Smooth muscle cell (in vitro differentiated cells): ENCODE measurements around the gene LRRC39. TPM values are rescaled to one million over a fixed set of nuclear protein-coding genes. Genes with fewer than 3 reads are reported as not detected.
"Not testable (repeated sequence)": the region's sequence is repeated elsewhere in the genome, so short reads cannot be mapped to it uniquely, and the experiment has no call there.

Experiments used
- DNase-seq: peaks from one replicate; lab custom pipeline; 2025; ENCODE audit not compliant: unreplicated experiment; lab: John Stamatoyannopoulos, UW
- H2AFZ ChIP-seq: fragments of 200-600 bp; sonication (generic); 2 replicates; pipeline ENCODE4 v1.6.0; 2016; ENCODE audit warnings: antibody characterized with exemption, low read depth, mild to moderate bottlenecking
- H3F3A ChIP-seq: fragments of 200-600 bp; sonication (generic); 2 replicates; pipeline ENCODE4 v1.6.0; 2017; ENCODE audit warnings: antibody characterized with exemption, low read depth
- H3K27ac ChIP-seq: fragments of 200-600 bp; sonication (generic); 2 replicates; pipeline ENCODE4 v1.5.1; 2016; ENCODE audit warnings: low read depth, mild to moderate bottlenecking
- H3K27me3 ChIP-seq: fragments of 200-600 bp; sonication (generic); 2 replicates; pipeline ENCODE4 v1.6.1; 2016; ENCODE audit warnings: low read depth, mild to moderate bottlenecking
- H3K36me3 ChIP-seq: fragments of 200-600 bp; sonication (generic); 2 replicates; pipeline ENCODE4 v1.5.1; 2016; ENCODE audit warnings: low read depth
- H3K4me1 ChIP-seq: fragments of 200-600 bp; sonication (generic); 2 replicates; pipeline ENCODE4 v1.5.1; 2016; ENCODE audit warnings: low read depth
- H3K4me2 ChIP-seq: fragments of 200-600 bp; sonication (generic); 2 replicates; pipeline ENCODE4 v1.6.0; 2016; ENCODE audit warnings: mild to moderate bottlenecking
- H3K4me3 ChIP-seq: fragments of 200-600 bp; sonication (generic); 2 replicates; pipeline ENCODE4 v1.5.1; 2016; ENCODE audit warnings: mild to moderate bottlenecking
- H3K79me2 ChIP-seq: fragments of 200-600 bp; sonication (generic); 2 replicates; pipeline ENCODE4 v1.6.0; 2016; ENCODE audit warnings: low read depth, mild to moderate bottlenecking
- H3K9ac ChIP-seq: fragments of 200-600 bp; sonication (generic); 2 replicates; pipeline ENCODE4 v1.6.0; 2016; ENCODE audit warnings: low read depth
- H3K9me3 ChIP-seq: fragments of 200-600 bp; sonication (generic); replicated peaks from 2 replicates; pipeline ENCODE4 v1.5.1; 2016; ENCODE audit warnings: low read depth
- H4K20me1 ChIP-seq: fragments of 200-600 bp; sonication (generic); 2 replicates; pipeline ENCODE4 v1.6.0; 2016; ENCODE audit warnings: low read depth
- WGBS: methylation state at CpG from one replicate; pipeline ENCODE4 v1.1.7; 2016; ENCODE audit warnings: low lambda C conversion rate; 5-methylcytosine and 5-hydroxymethylcytosine counted together
- polyA plus RNA-seq: library from polyadenylated mRNA; unstranded; fragments of >200 nt; fragmentation: Nextera tagmentation; extraction: Ambion mirVana; gene quantifications from 2 replicates; pipeline ENCODE4 v1.2.1, GENCODE V29; 2016
- total RNA-seq: library from RNA; depleted of rRNA; stranded (reverse); fragments of >200 nt; gene quantifications from 2 replicates; pipeline ENCODE4 v1.2.3, GENCODE V29; 2014
- TF ChIP-seq, protein P1 (sequence below): fragments of 200-600 bp; sonication (generic); IDR thresholded peaks from 2 replicates; pipeline ENCODE4 v1.5.1; 2017; ENCODE audit warnings: borderline replicate concordance, mild to moderate bottlenecking, antibody characterized with exemption; ENCODE audit not compliant: insufficient read depth, poor library complexity, severe bottlenecking

Gene LRRC39
- total and polyA plus RNA-seq, 2 experiments from 2014 or later = 0.13 TPM; not detected in 1

- H3K9ac ChIP-seq, H4K20me1 ChIP-seq, H3K27me3 ChIP-seq, DNase-seq, H3K79me2 ChIP-seq, H3K9me3 ChIP-seq, H3K4me3 ChIP-seq, H3K27ac ChIP-seq, H3K4me2 ChIP-seq, H2AFZ ChIP-seq, H3K4me1 ChIP-seq, H3F3A ChIP-seq: not testable (repeated sequence)
- H3K36me3 ChIP-seq = peaks cover 15% of the 10 kb centered on the region
- whole genome bisulfite sequencing = 71% methylated on average over 2 of the region's 2 CpGs
Observed at GRCh38 chr1:100202703-100203102, 24.6 kb upstream of the LRRC39 start.

GRCh38 chr1:100200060-100200459, 22.0 kb upstream of the LRRC39 start:
- not testable (repeated sequence) for H3K27me3 ChIP-seq, H3K4me1 ChIP-seq, H3K27ac ChIP-seq

DNA sequence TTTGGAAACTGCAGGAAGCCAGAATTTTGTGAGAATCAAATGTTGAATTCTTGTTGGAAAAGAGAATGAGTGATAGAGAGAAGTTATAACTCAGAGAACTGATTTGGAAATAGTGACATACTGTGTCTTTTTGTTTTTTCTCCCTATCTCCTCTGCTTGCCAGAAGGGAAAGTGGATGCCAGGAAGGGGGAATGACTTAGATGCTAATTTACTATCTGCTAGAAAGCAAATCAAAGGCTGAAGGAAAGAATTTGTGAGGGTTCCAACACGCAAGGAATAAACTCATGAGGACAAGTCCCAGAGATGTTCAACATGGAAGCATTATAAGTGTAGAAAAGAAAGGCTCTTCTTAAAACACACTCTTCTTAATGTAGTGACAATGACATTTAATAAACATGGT, 20.5 kb upstream of the LRRC39 start:
- no peaks in the 10 kb centered on the region for H3K4me1 ChIP-seq
- no peaks in the 10 kb centered on the region for H3K27me3 ChIP-seq
- no peak overlapping the region for H3K27ac ChIP-seq
- no peaks in the 10 kb centered on the region for H3F3A ChIP-seq
- H3K9me3 ChIP-seq = no peaks in the 10 kb centered on the region
- TF ChIP-seq, protein P1, sequence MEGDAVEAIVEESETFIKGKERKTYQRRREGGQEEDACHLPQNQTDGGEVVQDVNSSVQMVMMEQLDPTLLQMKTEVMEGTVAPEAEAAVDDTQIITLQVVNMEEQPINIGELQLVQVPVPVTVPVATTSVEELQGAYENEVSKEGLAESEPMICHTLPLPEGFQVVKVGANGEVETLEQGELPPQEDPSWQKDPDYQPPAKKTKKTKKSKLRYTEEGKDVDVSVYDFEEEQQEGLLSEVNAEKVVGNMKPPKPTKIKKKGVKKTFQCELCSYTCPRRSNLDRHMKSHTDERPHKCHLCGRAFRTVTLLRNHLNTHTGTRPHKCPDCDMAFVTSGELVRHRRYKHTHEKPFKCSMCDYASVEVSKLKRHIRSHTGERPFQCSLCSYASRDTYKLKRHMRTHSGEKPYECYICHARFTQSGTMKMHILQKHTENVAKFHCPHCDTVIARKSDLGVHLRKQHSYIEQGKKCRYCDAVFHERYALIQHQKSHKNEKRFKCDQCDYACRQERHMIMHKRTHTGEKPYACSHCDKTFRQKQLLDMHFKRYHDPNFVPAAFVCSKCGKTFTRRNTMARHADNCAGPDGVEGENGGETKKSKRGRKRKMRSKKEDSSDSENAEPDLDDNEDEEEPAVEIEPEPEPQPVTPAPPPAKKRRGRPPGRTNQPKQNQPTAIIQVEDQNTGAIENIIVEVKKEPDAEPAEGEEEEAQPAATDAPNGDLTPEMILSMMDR = no peak
- no peak overlapping the region for H3K9ac ChIP-seq
- H3K79me2 ChIP-seq = no peaks in the 10 kb centered on the region
- H2AFZ ChIP-seq = no peak overlapping the region
- no peak overlapping the region for H3K4me2 ChIP-seq
- H3K36me3 ChIP-seq = peaks cover 4% of the 10 kb centered on the region
- H4K20me1 ChIP-seq = no peaks in the 10 kb centered on the region
- H3K4me3 ChIP-seq = no peak overlapping the region
- WGBS = 96% methylated on average over 1 of the region's 1 CpG
- DNase-seq = no peak

More at GRCh38 chr1:100200060-100200459, 22.0 kb upstream of the LRRC39 start:
- not testable (repeated sequence) for H3K4me2 ChIP-seq, H3K9me3 ChIP-seq, H3K4me3 ChIP-seq, H4K20me1 ChIP-seq, DNase-seq, H3F3A ChIP-seq, H3K9ac ChIP-seq, H3K79me2 ChIP-seq, H2AFZ ChIP-seq, H3K36me3 ChIP-seq
- 72% methylated on average over 6 of the region's 6 CpGs for WGBS

DNA sequence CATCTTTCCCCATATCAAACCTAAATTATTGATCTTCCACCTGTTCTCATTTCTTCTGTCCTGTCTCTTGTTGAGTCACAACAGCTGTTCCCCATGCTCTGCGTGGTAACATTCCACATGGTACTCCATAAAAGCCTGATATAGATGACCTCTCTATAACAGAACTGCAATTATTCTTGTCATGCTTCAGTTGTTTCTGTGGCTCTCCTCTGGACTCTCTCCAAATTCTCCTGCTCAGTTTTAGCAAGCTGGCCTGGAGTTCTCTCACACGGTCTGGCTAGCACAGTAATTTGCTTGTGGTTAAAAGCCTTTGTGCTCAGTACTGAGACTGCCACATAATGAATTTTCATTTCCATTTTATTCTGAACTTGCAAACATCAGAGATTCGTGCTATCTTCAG, 10.6 kb upstream of the LRRC39 start:
- DNase-seq = no peak
- Histone ChIP-seq H3K27ac (no peak overlapping the region), H3K4me2 (no peak overlapping the region), H4K20me1 (no peaks in the 10 kb centered on the region), H3K36me3 (no peaks in the 10 kb centered on the region), H3K79me2 (no peaks in the 10 kb centered on the region), H3K9me3 (no peaks in the 10 kb centered on the region), H3K9ac (no peak overlapping the region), H3K4me3 (no peak overlapping the region), H3F3A (no peaks in the 10 kb centered on the region), H3K27me3 (no peaks in the 10 kb centered on the region), H2AFZ (no peak overlapping the region), H3K4me1 (peaks cover 4% of the 10 kb centered on the region)
- WGBS = 81% methylated on average over 3 of the region's 3 CpGs
- TF ChIP-seq, protein P1 = no peak

DNA sequence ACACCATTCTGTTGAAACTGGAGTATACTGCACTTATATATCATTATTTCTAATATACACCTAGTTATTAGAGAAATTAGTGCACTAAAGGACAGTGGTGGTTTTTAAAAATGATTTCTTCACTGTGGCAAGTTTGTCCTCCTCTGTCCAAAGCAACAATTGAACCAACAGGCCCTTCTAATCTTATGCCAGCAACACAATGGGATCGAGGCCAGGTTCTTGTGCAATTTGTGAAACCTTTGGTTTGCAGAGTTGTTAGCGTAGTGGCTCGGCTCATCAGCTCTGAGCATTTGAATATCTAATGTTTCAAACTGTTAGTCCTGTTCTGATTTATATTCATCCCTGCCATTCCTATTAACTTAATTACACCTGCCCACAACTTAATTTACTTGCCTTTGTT, 9.9 kb upstream of the LRRC39 start:
- H4K20me1 ChIP-seq = no peaks in the 10 kb centered on the region
- no peaks in the 10 kb centered on the region for H3K9me3 ChIP-seq
- no peak overlapping the region for H3K4me3 ChIP-seq
- no peak overlapping the region for H2AFZ ChIP-seq
- DNase-seq = no peak
- no peak overlapping the region for H3K4me2 ChIP-seq
- H3K9ac ChIP-seq = no peak overlapping the region
- WGBS = 99% methylated on average over 3 of the region's 3 CpGs
- no peaks in the 10 kb centered on the region for H3K27me3 ChIP-seq
- peaks cover 4% of the 10 kb centered on the region for H3K4me1 ChIP-seq
- no peak overlapping the region for H3K27ac ChIP-seq
- TF ChIP-seq, protein P1 = no peak
- H3F3A ChIP-seq = no peaks in the 10 kb centered on the region
- no peaks in the 10 kb centered on the region for H3K79me2 ChIP-seq
- no peaks in the 10 kb centered on the region for H3K36me3 ChIP-seq
